ENCODE data around the gene TIMM44.

GRCh38 chr19:7913652-7914051 lies 29.8 kb downstream of the TIMM44 start:
- TF ChIP-seq CTCF (conservative IDR thresholded peaks at IDR 0.05) (no peak), EZH2 (IDR thresholded peaks at IDR 0.05; ENCODE audit: low read depth) (no peak)
